Activated CD8-positive, alpha-beta memory T cell treated with anti-CD3 and anti-CD28 coated beads for 36 hours (primary cell): ENCODE data around the gene GLRX5. TPM values are rescaled to one million over a fixed set of nuclear protein-coding genes. Genes with fewer than 3 reads are reported as not detected.

Experiments
- CTCF ChIA-PET: fragments of 350-600 bp; sonication (Branson Sonifier 250); formaldehyde crosslinking; loops from one replicate; lab custom pipeline; 2021; ENCODE audit warnings: antibody characterized with exemption; lab: Charles Lee
- POLR2A ChIA-PET: fragments of 350-600 bp; sonication (Branson Sonifier 250); formaldehyde crosslinking; loops from one replicate; lab custom pipeline; 2021; ENCODE audit warnings: antibody characterized with exemption; lab: Charles Lee
- total RNA-seq, 2 experiments: library from RNA; stranded (reverse); gene quantifications; one replicate each; pipeline ENCODE4 v1.2.3, GENCODE V29; 2021

GLRX5 gene
- total RNA-seq = 10 to 100 TPM; 50.4 to 54.9 TPM

DNA sequence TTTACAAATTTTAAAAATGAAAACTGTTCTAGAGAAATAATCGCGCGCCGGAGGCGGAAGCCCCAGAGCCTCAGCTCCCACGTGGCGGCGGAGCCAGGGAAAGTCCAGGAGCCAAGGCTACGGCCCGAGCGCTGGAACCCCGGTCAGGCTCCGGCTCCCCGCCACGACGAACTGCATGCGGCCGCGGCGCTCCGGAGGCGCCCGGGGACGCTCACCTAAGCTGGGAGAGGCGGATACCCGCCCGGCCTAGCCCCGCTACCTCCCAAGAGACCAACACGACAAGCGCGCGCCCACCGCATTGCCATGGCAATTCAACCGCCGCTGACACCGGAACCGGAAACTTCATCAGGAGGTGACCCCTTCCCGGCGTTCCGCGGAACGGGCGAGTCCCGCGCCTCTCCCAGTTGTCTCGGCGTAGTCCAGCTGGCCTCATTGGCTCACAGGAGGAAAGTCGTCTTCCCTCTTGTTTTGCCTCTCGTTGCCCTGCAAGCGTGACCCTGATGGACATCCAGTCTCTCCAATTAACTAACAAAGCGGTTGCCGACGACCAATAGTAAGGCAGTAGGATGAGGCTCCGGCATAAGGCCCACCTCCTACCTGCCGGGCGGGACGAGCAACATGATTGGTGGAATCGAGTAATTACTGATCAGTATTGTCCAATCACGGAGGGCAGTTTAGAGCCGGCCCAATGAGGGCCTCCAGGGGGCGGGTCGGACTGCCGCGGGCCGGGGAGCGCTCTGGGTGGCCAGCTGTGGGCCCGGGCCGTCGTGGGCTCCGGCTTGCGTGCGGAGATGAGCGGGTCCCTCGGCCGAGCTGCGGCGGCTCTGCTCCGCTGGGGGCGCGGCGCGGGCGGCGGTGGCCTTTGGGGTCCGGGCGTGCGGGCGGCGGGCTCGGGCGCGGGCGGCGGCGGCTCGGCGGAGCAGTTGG lies at the start of gene GLRX5:
GLRX5 (plus strand) TSS at position 752 of the 927 bp plus-strand sequence; CDS start at position 792, 40 bp downstream.
- ChIA-PET CTCF (interaction anchor here (1.4 to 4.6 kb wide), 4 partner anchors 8 to 92 kb away, joined by 5 to 25 read pairs (median 13); no protein-coding TSS in a partner anchor), POLR2A (interaction anchor here (0.6 to 3.0 kb wide), 6 partner anchors 10 to 54 kb away, joined by 3 to 21 read pairs (median 4); partner anchors contain the start of gene SYNE3)

DNA sequence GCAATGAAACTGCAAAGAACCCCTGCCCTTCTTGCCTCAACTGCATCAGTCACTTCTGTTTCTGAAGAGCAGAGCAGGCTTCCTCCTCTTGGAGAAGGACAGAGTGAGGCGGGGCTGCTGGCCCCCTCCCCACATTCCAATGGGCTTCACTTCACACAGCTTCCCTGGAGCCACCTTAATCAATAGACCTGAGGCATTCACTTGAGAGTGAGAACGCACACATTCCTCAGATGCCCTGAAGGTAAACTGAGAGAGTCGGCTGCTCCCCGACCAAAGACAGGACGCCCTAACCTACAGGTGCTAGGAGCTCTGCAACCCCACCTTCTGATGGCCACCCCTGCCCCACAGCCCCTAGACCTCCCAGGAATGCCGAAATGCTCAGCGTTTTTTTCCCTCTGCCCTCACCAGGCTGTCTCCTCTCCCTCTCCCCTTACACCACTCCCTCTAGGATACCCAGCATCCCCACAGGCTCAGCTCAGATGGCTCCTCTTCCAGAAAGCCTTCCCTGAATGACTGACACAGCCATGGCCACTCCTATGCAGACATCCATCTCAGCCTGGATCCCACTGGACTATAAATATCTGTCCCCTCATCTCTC lies 49.5 kb upstream of the GLRX5 start:
- ChIA-PET POLR2A (no interaction called here), CTCF (no interaction called here)

DNA sequence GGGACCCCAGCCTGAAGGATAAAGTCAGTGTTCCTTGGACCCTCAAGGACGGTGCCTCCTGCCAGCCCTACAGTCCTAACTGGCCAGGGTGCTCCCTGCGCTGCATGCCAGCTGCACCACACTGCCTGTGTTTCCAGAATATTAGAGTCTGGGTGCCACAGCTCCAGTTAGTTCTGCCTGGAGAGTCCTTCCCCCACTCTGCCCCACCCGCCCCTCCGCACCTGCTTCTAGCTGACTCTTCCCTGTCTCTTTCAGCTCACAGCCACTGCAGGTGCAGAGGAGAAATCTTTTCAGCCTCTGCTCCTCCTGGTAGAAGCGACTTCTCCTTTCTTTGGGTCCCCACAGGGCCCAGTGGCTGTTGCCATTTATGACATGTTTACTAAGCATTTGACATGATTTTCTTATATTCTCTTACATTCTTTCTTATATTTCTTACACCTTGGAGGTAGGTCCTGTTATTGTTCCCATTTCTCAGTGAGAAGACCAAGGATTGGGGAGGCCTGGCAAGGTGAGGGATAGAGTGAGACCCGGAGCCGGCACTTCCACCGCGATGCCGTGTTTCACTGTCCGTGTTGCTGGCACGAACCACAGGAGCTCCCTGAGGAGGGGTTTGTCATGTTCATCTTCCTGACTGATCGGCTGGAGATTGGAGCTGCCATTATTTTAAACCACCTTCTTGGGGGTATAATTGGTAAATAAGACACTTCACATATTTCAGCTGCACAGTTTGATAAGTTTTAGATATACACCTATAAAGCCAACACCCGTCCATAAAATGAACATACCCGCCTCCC lies 47.8 kb upstream of the GLRX5 start:
- ChIA-PET CTCF (no interaction called here), POLR2A (no interaction called here)

DNA sequence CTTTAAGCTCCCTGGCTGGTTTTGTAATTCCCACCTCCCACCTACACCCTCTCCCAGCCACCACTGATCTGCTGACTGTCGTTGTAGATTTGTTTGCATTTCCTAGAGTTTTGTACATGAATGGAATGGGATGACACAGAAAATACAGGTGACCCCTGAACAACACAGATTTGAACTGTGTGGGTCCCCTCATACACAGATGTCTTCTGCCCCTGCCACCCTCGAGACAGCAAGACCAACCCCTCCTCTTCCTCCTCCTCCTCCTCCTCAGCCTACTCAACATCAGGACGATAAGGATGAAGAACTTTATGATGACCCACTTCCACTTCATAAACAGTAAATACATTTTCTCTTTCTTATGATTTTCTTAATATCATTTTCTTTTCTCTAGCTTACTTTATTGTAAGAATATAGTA lies 47.2 kb upstream of the GLRX5 start:
- ChIA-PET POLR2A (no interaction called here), CTCF (no interaction called here)

DNA sequence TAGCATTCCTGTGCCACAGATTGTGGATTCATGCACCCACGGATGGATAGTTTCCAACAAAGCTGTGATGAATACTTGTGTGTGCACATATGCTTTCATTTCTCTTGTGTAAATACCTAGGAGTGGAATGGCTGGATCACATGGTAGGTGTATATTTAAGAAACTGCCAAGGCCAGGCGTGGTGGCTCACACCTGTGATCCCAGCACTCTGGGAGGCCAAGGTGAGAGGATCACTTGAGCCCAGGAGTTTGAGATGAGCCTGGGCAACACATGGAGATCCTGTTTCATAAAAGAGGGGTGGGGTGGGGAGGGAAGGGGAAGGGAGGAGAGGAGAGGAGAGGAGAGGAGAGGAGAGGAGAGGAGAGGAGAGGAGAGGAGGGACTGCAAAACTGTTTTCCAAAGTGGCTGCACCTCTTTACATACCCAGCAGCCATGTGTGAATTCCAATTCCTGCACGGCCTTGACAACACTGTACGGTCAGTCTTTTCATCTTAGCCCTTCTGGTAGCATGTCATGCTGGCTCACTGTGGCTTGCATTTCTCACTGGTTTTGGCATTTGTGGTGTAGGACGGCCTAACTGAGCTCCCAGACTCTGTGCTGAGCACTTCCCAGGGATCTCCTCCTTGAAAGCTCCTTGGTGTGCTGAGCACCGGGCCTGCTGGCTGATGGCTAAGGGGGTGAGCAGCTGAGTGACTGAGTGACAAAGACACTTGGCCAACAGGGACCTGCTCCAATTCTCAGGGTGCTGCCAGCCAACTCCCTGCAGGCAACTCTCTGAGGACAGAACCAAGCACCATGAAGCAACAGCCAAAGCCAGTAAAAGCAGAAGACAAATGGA lies 46.3 kb upstream of the GLRX5 start:
- POLR2A ChIA-PET = no interaction called here
- CTCF ChIA-PET = no interaction called here

DNA sequence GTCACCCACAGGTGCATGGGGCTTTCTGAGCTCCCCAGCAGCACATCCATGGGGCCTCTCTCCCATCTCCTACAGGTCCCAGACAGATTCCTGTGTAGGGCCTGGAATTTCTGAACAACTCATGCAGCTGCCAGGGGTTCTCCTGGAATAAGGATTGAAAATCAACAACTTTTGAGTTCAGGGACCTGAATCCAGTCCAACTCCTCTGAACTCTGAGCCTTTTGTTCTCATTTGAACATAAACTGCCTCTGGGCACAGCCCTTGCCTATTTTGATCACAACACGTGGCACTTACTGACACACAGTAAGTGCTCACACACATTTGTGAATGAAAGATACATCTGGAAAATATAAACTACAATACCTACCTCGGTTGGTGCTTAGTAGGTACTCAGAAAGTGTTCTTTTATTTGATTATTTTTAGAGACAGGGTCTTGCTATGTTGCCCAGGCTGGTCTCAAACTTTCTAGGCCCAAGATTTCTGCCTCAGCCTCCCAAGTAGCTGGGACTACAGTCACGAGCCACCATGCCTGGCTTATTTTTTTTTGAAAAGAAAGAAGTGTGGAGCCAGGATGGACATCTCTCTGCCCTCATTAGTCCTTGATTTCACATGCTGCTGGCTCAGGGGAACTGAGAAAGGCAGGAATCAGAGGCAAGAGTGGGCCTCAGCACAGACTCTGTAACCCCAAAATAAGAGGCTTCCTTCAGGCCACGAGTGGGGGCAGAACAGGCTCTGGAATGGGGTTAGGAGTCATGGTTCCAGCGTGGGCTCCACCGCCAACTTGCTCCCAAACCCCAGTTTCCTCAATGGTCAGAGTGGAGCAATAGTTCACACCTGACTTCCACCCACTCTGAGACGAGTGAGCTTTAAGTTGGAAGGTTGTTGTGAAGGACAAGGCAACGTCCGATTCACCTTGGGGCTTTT lies 45.4 kb upstream of the GLRX5 start:
- ChIA-PET CTCF (interaction anchor here (0.7 kb wide), 1 partner anchor 29 kb away, joined by 3 read pairs; no protein-coding TSS in a partner anchor), POLR2A (no interaction called here)

DNA sequence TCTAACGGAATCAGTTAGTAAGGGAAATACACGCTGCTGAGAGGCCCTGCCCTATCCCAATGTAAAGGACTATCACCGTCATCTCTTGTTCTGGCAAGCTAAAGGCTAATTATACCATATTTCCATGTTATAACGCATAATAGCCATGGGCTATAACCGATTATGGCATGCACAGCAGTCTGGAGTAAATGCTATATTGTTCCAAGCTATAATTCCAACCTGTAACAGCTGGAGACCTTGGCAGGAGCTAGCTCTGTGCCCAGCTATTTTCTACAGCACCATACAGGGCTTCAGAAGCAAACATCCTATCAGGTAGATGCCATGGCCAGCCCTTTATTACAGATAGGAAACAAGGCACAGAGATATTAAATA lies 44.7 kb upstream of the GLRX5 start:
- ChIA-PET POLR2A (no interaction called here), CTCF (interaction anchor here (0.7 kb wide), 1 partner anchor 28 kb away, joined by 3 read pairs; no protein-coding TSS in a partner anchor)

DNA sequence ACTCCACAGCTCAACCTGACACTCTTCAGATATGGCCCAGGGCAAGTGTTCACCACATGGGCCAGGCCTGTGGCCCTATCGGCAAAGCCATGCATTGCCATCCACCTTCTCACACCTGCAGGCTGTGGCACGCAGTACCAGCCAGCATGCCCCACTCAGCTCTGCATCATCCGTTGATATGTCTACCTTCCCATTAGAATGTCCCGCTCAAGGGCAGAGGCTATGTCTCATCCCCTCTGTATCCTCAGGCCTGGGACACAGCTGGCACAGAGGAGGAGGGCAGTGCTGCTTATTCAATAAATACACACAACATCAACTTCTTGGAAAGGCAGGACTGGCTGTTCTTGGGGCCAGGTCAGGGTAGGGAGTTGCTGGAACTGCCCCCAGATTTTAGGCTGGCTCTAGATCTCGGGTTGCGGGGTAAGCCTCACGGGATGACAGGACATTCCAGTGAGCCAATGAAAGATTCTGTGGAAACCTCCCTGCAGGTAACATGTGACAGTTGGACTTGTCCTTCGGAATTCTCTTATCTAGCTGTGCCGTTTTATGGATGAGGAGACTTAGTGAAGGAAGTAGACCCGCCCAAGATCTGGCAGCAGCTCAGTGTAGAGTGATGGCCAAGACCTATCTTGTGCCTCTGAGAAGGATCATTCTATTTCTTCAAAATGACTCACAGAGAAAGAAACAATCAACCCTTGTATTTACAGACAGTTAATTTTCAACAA lies 44.0 kb upstream of the GLRX5 start:
- POLR2A ChIA-PET = no interaction called here
- CTCF ChIA-PET = interaction anchor here (0.7 to 1.3 kb wide), 2 partner anchors 49 to 749 kb away, joined by 3 read pairs; no protein-coding TSS in a partner anchor

DNA sequence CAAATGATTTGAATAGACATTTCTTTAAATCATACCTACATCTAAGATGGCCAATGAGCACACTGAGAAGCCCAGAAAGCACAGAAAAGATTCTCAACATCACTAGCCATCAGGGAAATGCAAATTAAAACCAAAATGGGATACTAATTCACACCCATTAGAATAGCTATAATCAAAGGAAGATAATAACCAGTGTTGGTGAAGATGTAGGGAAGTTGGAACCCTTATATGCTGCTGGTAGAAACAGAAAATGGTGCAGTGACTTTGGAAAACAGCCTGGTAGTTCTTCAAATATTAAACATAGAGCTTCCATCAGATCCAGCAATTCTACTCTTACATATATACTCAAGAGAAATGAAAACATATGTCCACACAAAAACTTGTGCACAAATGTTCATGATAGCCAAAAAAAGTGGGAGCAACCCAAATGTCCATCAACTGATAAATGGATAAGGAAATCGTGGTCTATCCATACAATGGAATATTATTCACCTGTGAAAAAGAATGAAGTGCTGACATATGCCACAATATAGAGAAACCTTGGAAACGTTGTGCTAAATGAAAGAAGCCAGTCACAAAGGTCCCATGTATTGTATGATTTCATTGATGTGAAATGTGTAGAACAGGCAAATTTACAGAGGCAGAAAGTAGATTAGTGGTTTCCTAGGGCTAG lies 42.8 kb upstream of the GLRX5 start:
- CTCF ChIA-PET = interaction anchor here (0.9 to 1.3 kb wide), 2 partner anchors 33 to 50 kb away, joined by 3 read pairs; no protein-coding TSS in a partner anchor
- POLR2A ChIA-PET = no interaction called here

DNA sequence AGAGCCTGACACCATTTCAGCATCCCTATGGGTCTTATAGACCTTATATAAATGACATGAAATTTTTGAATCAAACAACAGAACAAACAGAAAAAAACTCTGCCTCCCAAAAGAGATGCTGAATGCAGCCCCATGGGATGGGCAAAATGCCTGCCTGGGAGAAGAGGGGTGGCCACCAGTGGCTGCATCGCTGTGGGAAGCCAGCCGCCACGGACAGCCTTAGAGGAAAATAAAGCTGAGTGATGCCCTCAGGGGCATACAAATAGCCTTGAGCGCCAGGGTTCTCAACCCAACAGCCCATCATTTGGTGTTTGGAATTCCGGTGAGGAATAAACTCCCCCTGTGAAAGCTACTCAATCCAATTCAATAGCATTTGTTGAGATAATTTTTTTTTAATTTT lies 41.3 kb upstream of the GLRX5 start:
- CTCF ChIA-PET = interaction anchor here (0.9 kb wide), 1 partner anchor 14 kb away, joined by 3 read pairs; no protein-coding TSS in a partner anchor
- POLR2A ChIA-PET = no interaction called here

DNA sequence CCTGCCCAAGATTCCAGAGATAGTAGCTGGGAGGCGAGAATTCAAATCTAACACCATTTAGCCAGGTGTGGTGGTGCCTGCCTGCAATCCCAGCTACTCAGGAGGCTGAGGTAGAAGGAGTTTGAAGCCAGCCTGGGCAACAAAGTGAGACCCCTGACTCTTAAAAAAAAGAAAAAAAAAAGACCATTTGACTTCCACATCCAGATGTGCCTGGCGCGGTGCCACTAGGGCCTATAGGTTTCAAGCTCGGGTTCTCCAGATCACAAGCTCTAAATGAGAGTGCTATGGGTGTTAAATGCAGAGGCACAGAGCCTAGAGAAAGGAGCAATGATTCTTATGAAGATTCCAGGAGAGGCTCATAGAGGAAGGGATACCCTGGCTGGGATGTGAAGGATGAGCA lies 40.9 kb upstream of the GLRX5 start:
- ChIA-PET POLR2A (interaction anchor here (0.7 kb wide), 1 partner anchor 48 kb away, joined by 3 read pairs; no protein-coding TSS in a partner anchor), CTCF (interaction anchor here (0.9 kb wide), 1 partner anchor 15 kb away, joined by 3 read pairs; no protein-coding TSS in a partner anchor)

DNA sequence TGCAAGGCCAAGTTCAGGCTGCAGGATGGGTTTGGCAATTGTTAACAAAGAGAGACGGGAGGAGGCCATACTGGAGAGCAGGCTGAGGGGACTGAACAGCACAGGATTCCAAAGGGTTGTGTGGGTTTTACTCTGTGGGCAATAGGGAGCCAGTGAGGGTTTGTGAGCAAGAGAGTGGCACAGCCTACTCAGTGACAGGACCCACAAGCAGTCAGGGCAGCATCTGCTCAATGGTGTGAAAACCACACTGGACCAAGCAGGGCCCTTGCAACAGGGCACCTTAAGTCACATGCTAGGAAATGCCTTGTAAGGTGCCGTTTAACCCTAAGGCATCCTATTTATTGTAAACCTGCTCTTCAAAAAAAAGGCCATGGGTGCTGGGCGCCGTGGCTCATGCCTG lies 40.4 kb upstream of the GLRX5 start:
- CTCF ChIA-PET = no interaction called here
- POLR2A ChIA-PET = interaction anchor here (0.7 kb wide), 1 partner anchor 47 kb away, joined by 3 read pairs; no protein-coding TSS in a partner anchor

DNA sequence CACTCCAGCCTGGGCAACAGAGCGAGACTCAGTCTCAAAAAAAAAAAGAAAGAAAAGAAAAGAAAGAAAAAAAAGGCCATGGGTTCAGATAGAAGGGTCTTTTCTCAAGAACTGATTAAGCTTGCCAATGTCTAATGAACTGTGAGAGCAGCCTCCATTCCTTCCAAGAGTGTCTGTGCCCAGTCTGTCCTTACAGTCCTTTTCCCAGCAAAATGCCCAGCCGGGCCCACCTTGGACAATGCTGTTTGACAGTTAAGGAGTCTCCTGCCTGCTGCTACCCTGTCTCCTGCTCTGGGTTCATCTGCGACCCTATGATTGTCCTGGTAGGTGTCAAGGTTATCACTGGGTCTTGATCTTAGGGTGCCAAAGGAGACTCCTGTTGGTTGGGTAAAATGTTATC lies 39.8 kb upstream of the GLRX5 start:
- POLR2A ChIA-PET = no interaction called here
- CTCF ChIA-PET = interaction anchor here (1.5 kb wide), 1 partner anchor 32 kb away, joined by 3 read pairs; no protein-coding TSS in a partner anchor

DNA sequence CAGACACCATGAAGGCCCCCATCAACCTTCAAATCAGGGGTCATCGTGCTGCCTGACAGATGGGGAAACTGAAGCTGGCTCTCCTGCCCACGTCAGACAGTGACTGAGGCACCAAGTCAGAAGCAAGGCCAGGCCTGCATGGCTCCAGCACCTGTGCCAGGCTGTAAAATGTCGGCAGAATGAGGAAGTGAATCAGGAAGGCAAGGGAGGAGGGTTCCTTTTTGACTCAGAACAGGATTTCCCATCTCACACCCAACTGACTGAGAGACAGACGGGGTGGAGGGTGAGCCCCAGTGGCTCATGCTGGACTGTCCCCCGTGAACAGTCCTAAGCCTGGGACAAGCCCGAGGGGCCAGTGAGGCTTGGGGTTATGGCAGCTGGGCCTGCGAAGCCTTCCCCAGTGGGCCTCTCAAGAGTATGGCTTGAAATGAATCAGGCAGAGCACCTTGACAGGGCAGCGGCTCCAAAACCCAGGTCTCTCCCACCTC lies 39.3 kb upstream of the GLRX5 start:
- CTCF ChIA-PET = interaction anchor here (0.7 to 1.5 kb wide), 3 partner anchors 15 to 32 kb away, joined by 3 to 6 read pairs (median 3); no protein-coding TSS in a partner anchor
- POLR2A ChIA-PET = interaction anchor here (0.8 to 1.3 kb wide), 2 partner anchors 15 to 28 kb away, joined by 3 to 4 read pairs; no protein-coding TSS in a partner anchor

DNA sequence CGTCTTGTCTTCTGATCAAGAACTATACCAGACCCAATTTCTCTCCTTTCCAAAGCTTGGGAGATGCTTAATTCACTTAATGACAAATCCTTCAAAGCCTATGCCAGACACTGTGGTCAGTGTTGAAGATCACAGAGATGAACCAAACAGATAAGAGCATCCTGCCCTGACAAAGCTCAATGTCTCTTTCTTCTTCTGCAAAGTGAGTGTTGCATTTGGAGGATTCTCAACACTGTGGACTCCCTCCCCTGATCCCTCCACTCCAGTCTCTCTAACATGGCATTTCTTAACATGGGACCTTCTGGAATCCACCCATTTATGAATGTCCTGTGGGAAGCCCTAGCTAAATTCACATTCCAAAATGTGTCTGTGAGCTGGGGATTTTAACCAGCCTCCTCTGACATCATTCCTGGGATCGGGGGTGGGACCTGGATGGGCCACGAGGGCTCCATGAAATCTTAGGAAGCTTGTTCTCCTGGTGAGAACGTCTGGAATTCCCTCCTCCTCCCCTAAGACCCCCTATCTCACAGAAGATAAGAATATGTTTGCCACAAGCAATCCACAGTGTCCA lies 38.7 kb upstream of the GLRX5 start:
- ChIA-PET CTCF (interaction anchor here (0.5 to 1.5 kb wide), 5 partner anchors 12 to 66 kb away, joined by 3 to 6 read pairs (median 3); no protein-coding TSS in a partner anchor), POLR2A (interaction anchor here (0.8 to 1.3 kb wide), 2 partner anchors 16 to 27 kb away, joined by 3 to 4 read pairs; no protein-coding TSS in a partner anchor)
